GM12891 (cell line): ENCODE data around the gene MICAL3.

ENCODE experiments used
- POLR2A ChIP-seq: IDR thresholded peaks from 2 replicates; pipeline ENCODE4 v1.6.1; 2011; ENCODE audit warnings: low read depth, low read length, control low read depth
- POLR2AphosphoS5 ChIP-seq: IDR thresholded peaks from 2 replicates; pipeline ENCODE4 v1.6.1; 2011; ENCODE audit warnings: low read depth, low read length, control low read depth
- POU2F2 ChIP-seq: IDR thresholded peaks from 2 replicates; pipeline ENCODE4 v1.6.1; 2011; ENCODE audit warnings: low read depth, mild to moderate bottlenecking, control low read depth, low read length, moderate library complexity

GRCh38 chr22:17797721-17798559 is 226.4 kb downstream of the MICAL3 start:
- TF ChIP-seq POLR2A (peak; percentile 59; the same call in 1 of the 2 replicates), POU2F2 (peak; percentile 75), POLR2AphosphoS5 (peak; percentile 87)
